Nephron progenitor cell (in vitro differentiated cells): ENCODE measurements around the gene SCFD1.
"Not testable (repeated sequence)": the region's sequence is repeated elsewhere in the genome, so short reads cannot be mapped to it uniquely, and the experiment has no call there.

Experiments used
- DNase-seq: peaks from one replicate; pipeline ENCODE4 v3.0.0; 2021
- H3K27ac Mint-ChIP-seq: 2 replicates; pipeline ENCODE4 v1.8.0; 2021; ENCODE audit warnings: mild to moderate bottlenecking, moderate library complexity, mixed read lengths
- H3K27me3 Mint-ChIP-seq: 2 replicates; pipeline ENCODE4 v1.8.0; 2021; ENCODE audit warnings: mild to moderate bottlenecking, low read depth, mixed read lengths; ENCODE audit not compliant: poor library complexity
- H3K36me3 Mint-ChIP-seq: 2 replicates; pipeline ENCODE4 v1.8.0; 2021; ENCODE audit warnings: low read depth, mixed read lengths
- H3K4me1 Mint-ChIP-seq: 2 replicates; pipeline ENCODE4 v1.8.0; 2021; ENCODE audit warnings: mixed read lengths
- H3K4me3 Mint-ChIP-seq: 2 replicates; pipeline ENCODE4 v1.8.0; 2021; ENCODE audit warnings: mild to moderate bottlenecking, moderate library complexity, mixed read lengths
- H3K9me3 Mint-ChIP-seq: 2 replicates; pipeline ENCODE4 v1.8.0; 2021; ENCODE audit warnings: mild to moderate bottlenecking, moderate library complexity, mixed read lengths
- CTCF ChIP-seq: fragments of 200-600 bp; sonication (generic); IDR thresholded peaks from 2 replicates; pipeline ENCODE4 v1.5.0; 2021; ENCODE audit warnings: antibody characterized with exemption

Gene SCFD1

GRCh38 chr14:30632730-30633129, 10.6 kb downstream of the SCFD1 start:
- DNase-seq = no peak
- Mint-ChIP-seq H3K27me3 (no peaks in the 10 kb centered on the region), H3K27ac (no peak overlapping the region), H3K9me3 (no peaks in the 10 kb centered on the region), H3K36me3 (peaks cover 62% of the 10 kb centered on the region), H3K4me1 (peaks cover 4% of the 10 kb centered on the region), H3K4me3 (no peak overlapping the region)
- TF ChIP-seq CTCF = no peak

GRCh38 chr14:30638926-30639325, 16.8 kb downstream of the SCFD1 start:
- Mint-ChIP-seq H3K4me3 (no peak overlapping the region), H3K27ac (no peak overlapping the region)

GRCh38 chr14:30641207-30641606, 19.1 kb downstream of the SCFD1 start:
- no peak overlapping the region for H3K4me3 Mint-ChIP-seq
- no peaks in the 10 kb centered on the region for H3K4me1 Mint-ChIP-seq
- peaks cover 82% of the 10 kb centered on the region for H3K36me3 Mint-ChIP-seq
- H3K9me3 Mint-ChIP-seq = peaks cover 29% of the 10 kb centered on the region
- DNase-seq = no peak
- H3K27ac Mint-ChIP-seq = no peak overlapping the region
- no peak for TF ChIP-seq CTCF
- H3K27me3 Mint-ChIP-seq = peaks cover 3% of the 10 kb centered on the region

More at GRCh38 chr14:30638926-30639325, 16.8 kb downstream of the SCFD1 start:
- DNase-seq = no peak
- no peak for TF ChIP-seq CTCF
- Mint-ChIP-seq H3K4me1 (no peaks in the 10 kb centered on the region), H3K27me3 (peaks cover 1% of the 10 kb centered on the region), H3K36me3 (peaks cover 76% of the 10 kb centered on the region), H3K9me3 (peaks cover 6% of the 10 kb centered on the region)

GRCh38 chr14:30644462-30644861, 22.3 kb downstream of the SCFD1 start:
- not testable (repeated sequence) for H3K4me3 Mint-ChIP-seq, H3K27me3 Mint-ChIP-seq, H3K4me1 Mint-ChIP-seq, H3K27ac Mint-ChIP-seq, DNase-seq
- Mint-ChIP-seq H3K9me3 (peaks cover 36% of the 10 kb centered on the region), H3K36me3 (peaks cover 86% of the 10 kb centered on the region)

GRCh38 chr14:30645600-30645999, 23.5 kb downstream of the SCFD1 start:
- no peak overlapping the region for H3K27ac Mint-ChIP-seq
- H3K9me3 Mint-ChIP-seq = peaks cover 36% of the 10 kb centered on the region
- DNase-seq = no peak
- peaks cover 3% of the 10 kb centered on the region for H3K27me3 Mint-ChIP-seq
- H3K4me1 Mint-ChIP-seq = no peaks in the 10 kb centered on the region
- no peak for TF ChIP-seq CTCF
- H3K36me3 Mint-ChIP-seq = peaks cover 84% of the 10 kb centered on the region
- H3K4me3 Mint-ChIP-seq = no peak overlapping the region

- Mint-ChIP-seq H3K27ac (no peak overlapping the region), H3K9me3 (peaks cover 32% of the 10 kb centered on the region), H3K27me3 (peaks cover 3% of the 10 kb centered on the region), H3K36me3 (peaks cover 72% of the 10 kb centered on the region), H3K4me3 (no peak overlapping the region), H3K4me1 (no peaks in the 10 kb centered on the region)
- no peak for TF ChIP-seq CTCF
- no peak for DNase-seq
Measured at GRCh38 chr14:30648471-30648870, 26.4 kb downstream of the SCFD1 start.
